Measurements from ENCODE around the gene ART3.

The ART3 gene

GRCh38 chr4:76072760-76073159, 1.7 kb upstream of the ART3 start:
- DNase-seq = no peak

DNA sequence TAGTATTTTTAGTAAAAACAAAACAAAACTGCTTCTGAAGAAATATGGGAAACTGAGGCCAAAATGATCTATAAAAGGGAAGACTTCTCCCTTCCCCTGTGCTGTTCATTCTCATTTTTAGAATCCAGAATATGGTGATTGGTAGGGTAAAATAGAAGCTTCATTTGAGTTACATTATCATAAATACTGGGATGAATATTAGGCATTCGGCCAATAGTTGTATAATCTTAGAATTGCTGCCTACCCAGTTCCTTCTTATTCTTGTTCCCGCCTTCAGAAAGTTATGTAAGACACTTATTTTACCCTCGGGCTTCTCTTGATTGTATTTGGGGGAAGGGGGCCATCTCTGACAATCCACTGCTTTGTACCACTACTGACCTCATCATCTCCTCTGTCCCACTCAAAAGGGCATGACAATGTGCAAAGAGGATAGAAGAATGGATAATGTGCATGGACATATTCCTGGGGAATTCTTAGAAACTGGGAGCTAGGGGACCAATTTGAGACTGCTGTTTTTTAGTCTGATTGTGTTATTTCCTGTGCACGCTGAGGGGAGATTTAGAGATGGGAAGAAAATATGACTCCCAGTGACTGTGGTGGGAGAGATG, 588 bp downstream of the ART3 start:
- DNase-seq = no peak

- DNase-seq = no peak
Measured at GRCh38 chr4:76078033-76078613, 3.6 kb downstream of the ART3 start.

GRCh38 chr4:76083386-76083988, 9.0 kb downstream of the ART3 start:
- no peak for DNase-seq

GRCh38 chr4:76084542-76084941, 10.0 kb downstream of the ART3 start:
- no peak for DNase-seq

- DNase-seq = no peak
Measured at GRCh38 chr4:76087007-76087769, 12.7 kb downstream of the ART3 start.

- DNase-seq = no peak
Measured at GRCh38 chr4:76088719-76089118, 14.2 kb downstream of the ART3 start.

DNA sequence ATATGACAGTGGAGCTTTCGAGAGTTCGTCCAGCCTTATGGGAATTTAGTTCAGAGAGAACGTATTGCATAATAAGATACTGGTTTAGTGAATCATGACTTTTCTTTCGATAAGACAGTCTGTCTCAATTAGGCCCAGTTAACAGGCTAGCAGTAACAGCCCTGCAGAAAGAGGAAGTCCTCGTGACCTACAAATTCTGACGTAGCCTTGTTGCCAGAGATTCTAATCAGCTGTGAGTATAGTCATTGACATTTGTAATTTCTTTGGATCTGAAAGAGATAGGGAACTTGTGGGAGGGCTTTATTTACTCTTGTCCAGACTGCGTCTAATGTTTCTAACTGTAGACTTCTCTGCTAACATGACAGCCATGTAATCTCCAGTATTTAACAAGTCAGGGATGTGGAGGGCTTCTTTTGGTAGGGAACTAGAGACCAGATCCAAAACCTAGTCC, 15.8 kb downstream of the ART3 start:
- no peak for DNase-seq

DNA sequence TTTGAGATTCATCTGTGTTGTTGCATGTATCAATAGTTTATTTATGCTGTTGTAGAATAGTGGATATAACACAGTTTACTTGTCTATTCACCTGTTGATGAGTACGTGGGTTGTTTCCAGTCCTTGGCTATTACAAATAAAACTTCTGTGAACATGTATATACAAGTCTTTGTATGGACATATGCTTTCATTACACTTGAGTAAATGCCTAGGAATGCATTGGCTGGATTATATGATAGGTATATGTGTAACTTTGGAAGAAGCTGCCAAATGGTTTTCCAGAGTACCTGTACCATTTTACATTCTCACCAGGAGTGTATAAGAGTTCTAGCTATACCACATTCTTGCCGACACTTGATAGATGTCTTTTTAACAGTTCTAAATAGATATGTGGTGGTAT, 16.5 kb downstream of the ART3 start:
- no peak for DNase-seq

DNA sequence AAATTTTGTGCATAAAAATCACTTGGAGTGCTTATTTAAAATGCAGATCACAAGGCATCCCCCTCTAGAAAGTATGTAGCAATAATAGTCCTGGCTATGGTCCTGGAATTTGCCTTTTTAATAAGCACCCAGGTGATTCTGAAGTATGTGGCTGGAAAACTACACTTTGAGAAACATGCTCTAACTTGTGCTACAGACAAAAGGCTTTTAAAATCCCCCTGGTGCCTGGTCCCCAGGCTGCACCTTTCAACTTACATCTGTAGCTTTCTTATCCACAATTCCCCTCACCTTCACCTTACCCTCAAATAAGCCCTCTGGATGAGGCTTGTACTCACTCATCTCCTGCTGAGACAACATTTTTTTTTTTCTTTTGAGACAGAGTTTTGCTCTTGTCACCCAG, 21.1 kb downstream of the ART3 start:
- no peak for DNase-seq

DNA sequence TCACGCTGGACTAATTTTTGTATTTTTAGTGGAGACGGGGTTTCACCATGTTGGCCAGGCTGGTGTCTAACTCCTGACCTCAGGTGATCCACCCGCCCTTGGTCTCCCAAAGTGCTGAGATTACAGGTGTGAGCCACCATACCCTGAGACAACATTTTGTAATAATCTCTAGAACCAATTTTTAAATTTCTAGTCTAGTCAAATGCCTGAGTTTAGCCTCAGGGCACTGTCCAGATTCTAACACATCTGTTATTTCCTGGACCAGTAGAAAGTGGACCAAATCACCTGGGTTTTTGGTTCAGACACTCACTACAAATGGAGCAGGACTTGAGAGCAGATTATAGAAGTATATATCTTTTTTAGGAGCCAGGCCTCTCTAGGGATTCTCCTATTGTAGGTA, 21.6 kb downstream of the ART3 start:
- no peak for DNase-seq

- DNase-seq = no peak
Measured at GRCh38 chr4:76105652-76106051, 31.1 kb downstream of the ART3 start.

- no peak for DNase-seq
Measured at GRCh38 chr4:76106442-76106841, 31.9 kb downstream of the ART3 start.

DNA sequence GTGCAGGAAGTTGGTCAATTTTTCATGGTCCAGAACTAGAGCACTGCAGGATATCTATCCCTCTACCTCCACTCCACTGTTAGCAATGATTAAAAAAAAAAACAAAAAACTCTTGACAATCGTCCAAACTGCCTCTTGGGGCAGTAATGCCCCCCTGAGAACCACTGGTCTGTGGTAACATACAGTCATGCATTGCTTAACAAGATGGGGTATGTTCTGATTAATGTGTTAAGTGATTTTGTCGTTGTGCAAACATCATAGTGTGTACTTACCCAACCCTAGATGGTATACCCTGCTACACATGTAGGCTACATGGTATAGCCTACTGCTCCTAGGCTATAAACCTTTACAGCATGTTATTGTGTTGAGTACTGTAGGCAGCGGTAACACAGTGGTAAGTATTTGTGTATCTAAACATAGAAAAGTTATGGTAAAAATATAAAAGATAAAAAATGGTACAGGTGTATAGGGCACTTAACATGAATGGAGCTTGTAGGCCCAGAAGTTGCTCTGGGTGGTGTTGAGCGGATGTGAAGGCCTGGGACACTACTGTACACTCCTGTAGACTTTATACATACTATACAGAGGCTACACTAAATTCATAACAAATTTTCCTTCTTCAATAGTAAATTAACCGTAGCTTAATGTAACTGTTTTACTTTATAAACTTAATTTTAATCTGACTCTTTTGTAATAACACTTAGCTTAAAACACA, 34.1 kb downstream of the ART3 start:
- DNase-seq = no peak

- no peak for DNase-seq
Measured at GRCh38 chr4:76116821-76117220, 42.3 kb downstream of the ART3 start.

- DNase-seq = no peak
Measured at GRCh38 chr4:76117536-76117935, 43.0 kb downstream of the ART3 start.

DNA sequence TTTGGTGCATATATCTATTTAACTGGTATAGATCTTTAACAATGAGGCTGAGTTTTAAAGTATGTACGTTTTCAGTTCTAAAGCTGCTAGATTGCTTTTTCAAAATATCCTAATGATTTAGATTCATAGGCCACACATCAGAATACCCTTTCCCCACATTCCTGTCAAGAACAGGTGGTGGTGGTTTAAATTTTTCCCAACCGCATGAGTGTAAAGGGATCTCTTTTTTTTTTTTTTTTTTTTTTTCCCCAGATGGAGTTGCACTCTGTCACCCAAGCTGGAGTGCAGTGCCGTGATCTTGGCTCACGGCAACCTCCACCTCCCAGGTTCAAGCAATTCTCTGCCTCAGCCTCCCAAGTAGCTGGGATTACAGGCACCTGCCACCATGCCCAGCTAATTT, 45.7 kb downstream of the ART3 start:
- DNase-seq = no peak

GRCh38 chr4:76125816-76126215, 51.3 kb downstream of the ART3 start:
- DNase-seq = no peak

DNA sequence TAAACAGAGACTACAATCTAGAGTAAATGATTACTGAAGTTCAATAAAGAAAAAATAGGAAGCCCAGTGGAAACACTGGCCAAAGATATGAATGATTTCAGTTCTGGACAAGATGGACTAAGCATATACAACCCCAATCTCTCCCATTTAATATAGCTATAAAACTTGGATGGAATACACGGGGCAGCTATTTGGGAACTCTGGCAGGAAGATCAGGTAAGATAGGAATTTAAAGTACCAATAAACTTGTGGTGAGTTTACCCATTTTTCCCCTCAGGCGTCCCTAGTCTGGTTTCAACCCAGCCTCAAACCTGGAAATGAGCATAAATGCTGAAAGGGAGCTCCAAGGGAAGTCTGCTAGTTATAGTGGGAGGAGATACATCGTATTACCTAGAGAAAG, 53.2 kb downstream of the ART3 start:
- DNase-seq = no peak

- DNase-seq = no peak
Measured at GRCh38 chr4:76141241-76141640, 66.7 kb downstream of the ART3 start.

DNA sequence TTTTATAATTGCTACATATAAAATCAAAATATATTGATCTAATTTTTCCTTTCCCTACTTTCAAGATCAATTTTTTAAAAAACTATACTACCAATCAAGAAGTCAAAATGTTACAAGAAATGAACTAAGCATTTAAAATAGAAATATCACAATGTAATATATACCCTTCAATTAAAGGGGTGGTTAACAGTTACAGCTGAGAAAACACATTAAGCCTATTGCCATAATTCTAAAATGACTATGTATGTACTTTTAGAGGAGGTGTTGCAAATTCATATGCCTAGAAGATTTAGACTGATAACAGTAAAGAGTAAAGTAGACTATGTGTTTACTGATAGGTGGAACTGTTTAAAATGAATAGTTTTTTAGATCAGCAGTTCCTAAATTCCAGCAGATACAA, 70.0 kb downstream of the ART3 start:
- DNase-seq = no peak

DNA sequence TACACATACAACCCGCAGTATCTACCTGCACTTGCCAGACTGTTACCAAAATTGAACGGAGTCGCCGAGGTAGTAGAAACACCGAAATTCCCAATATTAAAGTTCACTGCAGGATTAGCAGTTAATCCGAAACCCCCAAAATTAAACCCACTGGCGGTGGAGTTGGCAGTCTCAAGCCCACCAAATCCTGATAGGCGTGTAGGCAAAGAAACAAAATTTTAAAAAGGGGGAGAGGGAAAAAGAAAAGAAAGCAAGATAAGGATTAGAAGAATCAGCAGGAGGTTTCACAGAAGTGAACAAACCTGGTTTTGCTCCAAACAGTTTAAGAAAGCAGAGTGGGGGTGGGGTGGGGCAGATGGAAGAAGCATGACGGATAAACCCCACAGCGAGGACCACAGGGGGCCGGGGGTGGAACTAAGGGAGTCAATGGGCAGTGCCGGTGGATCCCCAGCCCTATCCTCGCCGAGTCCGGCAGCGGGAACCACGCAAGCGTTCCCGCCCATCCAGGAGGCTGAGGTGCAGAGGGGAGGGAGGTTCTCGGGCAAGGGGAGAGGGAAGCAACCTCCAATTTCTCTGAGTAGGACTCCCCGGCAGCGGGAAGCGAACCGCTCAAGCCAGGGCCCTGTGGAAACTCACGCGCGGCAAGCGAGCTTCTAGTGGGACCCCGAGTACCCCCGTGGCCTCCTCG, 73.1 kb downstream of the ART3 start:
- DNase-seq = peak; percentile 19
